Measurements from ENCODE around the gene ZNF536.

ZNF536 gene

DNA sequence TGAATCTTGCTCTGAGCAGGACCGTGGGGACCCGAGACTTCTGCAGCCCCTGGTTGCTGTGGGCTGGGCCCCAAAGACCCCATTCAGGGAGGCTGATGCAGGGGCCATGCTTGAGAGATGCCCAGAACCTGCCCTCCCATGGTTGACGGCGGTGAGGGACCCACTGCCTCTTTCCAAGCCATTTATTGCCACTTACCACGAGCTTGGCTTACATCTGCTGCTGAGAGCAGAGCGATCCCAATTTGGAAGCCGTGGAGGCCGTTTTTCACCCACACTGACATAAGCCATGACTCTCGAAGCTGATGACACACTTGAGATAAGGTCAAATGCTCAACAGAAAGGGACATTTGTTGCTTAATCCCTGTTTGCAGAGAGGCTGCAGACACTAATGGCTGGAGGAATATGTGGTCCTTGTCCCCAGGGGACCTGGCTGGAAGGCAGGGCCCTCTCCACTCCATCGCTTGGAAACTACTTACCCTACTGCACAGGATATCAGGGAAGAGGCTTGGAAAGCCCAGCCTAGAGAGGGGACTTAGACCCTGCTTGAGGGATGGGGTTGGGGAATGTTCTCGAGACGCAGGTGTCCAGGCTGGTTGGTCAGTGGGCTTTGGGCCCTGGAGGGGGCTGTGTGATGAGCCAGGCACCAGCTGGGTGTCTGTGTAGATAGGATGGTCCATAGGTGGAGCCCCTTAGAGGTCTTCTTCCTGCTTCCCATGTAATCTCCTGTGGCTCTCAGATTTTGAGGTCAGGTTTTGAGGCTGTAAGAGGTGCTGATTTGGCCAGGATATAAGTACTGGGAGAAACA, 15.3 kb downstream of the ZNF536 start:
- H3K27me3 ChIP-seq (ENCODE audit: control insufficient read depth in 1 of 2, insufficient read depth in 1 of 2, low read length in 2 of 2), result no peaks in the 10 kb centered on the region
- no peak overlapping the region for H3K9ac ChIP-seq (ENCODE audit: low read length)
- H3K14ac ChIP-seq (ENCODE audit: low read length in 2 of 2), result no peak overlapping the region
- no peak overlapping the region for H3K4me2 ChIP-seq (ENCODE audit: low read length, poor library complexity, severe bottlenecking)
- no peak overlapping the region for H3K18ac ChIP-seq (ENCODE audit: low read depth in 1 of 2, low read length in 2 of 2)
- H2BK12ac ChIP-seq (ENCODE audit: low read length in 2 of 2), result no peak overlapping the region
- no peaks in the 10 kb centered on the region for H3K36me3 ChIP-seq (ENCODE audit: control insufficient read depth in 1 of 2, insufficient read depth in 2 of 2, low read depth in 1 of 2, low read length in 2 of 2)
- H2AK5ac ChIP-seq (ENCODE audit: low read length, severe bottlenecking), result no peak overlapping the region
- no peak overlapping the region for H2BK5ac ChIP-seq (ENCODE audit: low read depth, low read length, poor library complexity, severe bottlenecking)
- 40% methylated on average over 11 of the region's 12 CpGs for WGBS
- no peak overlapping the region for H4K8ac ChIP-seq (ENCODE audit: low read length)
- no peak overlapping the region for H3K4me3 ChIP-seq (ENCODE audit: insufficient read depth in 1 of 2, low read depth in 1 of 2, low read length in 2 of 2)
- H3K23ac ChIP-seq (ENCODE audit: low read length in 2 of 2), result no peak overlapping the region
- DNase-seq, result no peak
- H3K4ac ChIP-seq (ENCODE audit: low read depth in 1 of 2, low read length in 2 of 2), result no peak overlapping the region
- no peak overlapping the region for H4K91ac ChIP-seq (ENCODE audit: low read length)
- no peak overlapping the region for H2BK15ac ChIP-seq (ENCODE audit: low read depth, poor library complexity, severe bottlenecking)
- no peak overlapping the region for H2BK120ac ChIP-seq (ENCODE audit: low read depth, low read length)
- H3K79me1 ChIP-seq (replicated peaks; ENCODE audit: low read length, poor library complexity, severe bottlenecking), result no peaks in the 10 kb centered on the region
- no peaks in the 10 kb centered on the region for H3K4me1 ChIP-seq (ENCODE audit: control insufficient read depth, insufficient read depth, low read depth, low read length)
- H3K27ac ChIP-seq (ENCODE audit: low read length, poor library complexity, severe bottlenecking), result no peak overlapping the region
- no peaks in the 10 kb centered on the region for H3K9me3 ChIP-seq (ENCODE audit: control insufficient read depth, low read length)
- no peak overlapping the region for H2AFZ ChIP-seq (ENCODE audit: low read depth, low read length)

DNA sequence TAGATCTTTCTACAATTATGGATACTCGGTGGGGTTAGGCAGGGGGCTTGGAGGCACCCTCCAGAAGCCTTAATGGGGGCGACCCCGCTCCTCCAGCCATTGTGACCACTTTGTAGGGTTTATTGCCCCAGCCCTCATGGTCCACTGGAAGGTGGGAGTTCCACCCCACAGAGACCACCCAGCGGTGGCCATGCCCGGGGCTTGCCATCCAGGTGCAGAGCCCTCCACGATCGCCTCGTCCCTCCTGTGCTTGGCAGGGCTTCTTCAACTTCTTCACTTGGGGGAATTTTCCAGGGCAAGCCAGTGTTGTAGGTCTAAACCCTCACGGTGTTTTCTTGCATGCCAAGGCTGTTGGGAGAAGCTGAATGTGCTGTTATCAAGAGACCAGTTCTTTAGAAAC, 16.1 kb downstream of the ZNF536 start:
- H3K79me1 ChIP-seq (replicated peaks; ENCODE audit: low read length, poor library complexity, severe bottlenecking), result no peaks in the 10 kb centered on the region
- H3K4ac ChIP-seq (ENCODE audit: low read depth in 1 of 2, low read length in 2 of 2), result no peak overlapping the region
- no peak overlapping the region for H4K91ac ChIP-seq (ENCODE audit: low read length)
- H3K4me1 ChIP-seq (ENCODE audit: control insufficient read depth, insufficient read depth, low read depth, low read length), result no peaks in the 10 kb centered on the region
- no peaks in the 10 kb centered on the region for H3K36me3 ChIP-seq (ENCODE audit: control insufficient read depth in 1 of 2, insufficient read depth in 2 of 2, low read depth in 1 of 2, low read length in 2 of 2)
- H4K8ac ChIP-seq (ENCODE audit: low read length), result no peak overlapping the region
- DNase-seq, result no peak
- no peaks in the 10 kb centered on the region for H3K27me3 ChIP-seq (ENCODE audit: control insufficient read depth in 1 of 2, insufficient read depth in 1 of 2, low read length in 2 of 2)
- H3K9ac ChIP-seq (ENCODE audit: low read length), result no peak overlapping the region
- no peak overlapping the region for H2BK5ac ChIP-seq (ENCODE audit: low read depth, low read length, poor library complexity, severe bottlenecking)
- H3K4me3 ChIP-seq (ENCODE audit: insufficient read depth in 1 of 2, low read depth in 1 of 2, low read length in 2 of 2), result no peak overlapping the region
- no peak overlapping the region for H3K27ac ChIP-seq (ENCODE audit: low read length, poor library complexity, severe bottlenecking)
- no peak overlapping the region for H2AK5ac ChIP-seq (ENCODE audit: low read length, severe bottlenecking)
- H3K14ac ChIP-seq (ENCODE audit: low read length in 2 of 2), result no peak overlapping the region
- no peak overlapping the region for H3K18ac ChIP-seq (ENCODE audit: low read depth in 1 of 2, low read length in 2 of 2)
- H2BK120ac ChIP-seq (ENCODE audit: low read depth, low read length), result no peak overlapping the region
- no peak overlapping the region for H2BK15ac ChIP-seq (ENCODE audit: low read depth, poor library complexity, severe bottlenecking)
- no peak overlapping the region for H2BK12ac ChIP-seq (ENCODE audit: low read length in 2 of 2)
- H3K4me2 ChIP-seq (ENCODE audit: low read length, poor library complexity, severe bottlenecking), result no peak overlapping the region
- no peak overlapping the region for H2AFZ ChIP-seq (ENCODE audit: low read depth, low read length)
- H3K9me3 ChIP-seq (ENCODE audit: control insufficient read depth, low read length), result no peaks in the 10 kb centered on the region
- no peak overlapping the region for H3K23ac ChIP-seq (ENCODE audit: low read length in 2 of 2)
- WGBS, result 76% methylated on average over 9 of the region's 9 CpGs

GRCh38 chr19:30388819-30389218, 16.6 kb downstream of the ZNF536 start:
- H4K8ac ChIP-seq (ENCODE audit: low read length), result no peak overlapping the region
- H2AFZ ChIP-seq (ENCODE audit: low read depth, low read length), result no peak overlapping the region
- H2BK12ac ChIP-seq (ENCODE audit: low read length in 2 of 2), result no peak overlapping the region
- H3K4ac ChIP-seq (ENCODE audit: low read depth in 1 of 2, low read length in 2 of 2), result no peak overlapping the region
- H3K4me3 ChIP-seq (ENCODE audit: insufficient read depth in 1 of 2, low read depth in 1 of 2, low read length in 2 of 2), result no peak overlapping the region
- H3K9me3 ChIP-seq (ENCODE audit: control insufficient read depth, low read length), result no peaks in the 10 kb centered on the region
- no peak overlapping the region for H2BK120ac ChIP-seq (ENCODE audit: low read depth, low read length)
- H3K23ac ChIP-seq (ENCODE audit: low read length in 2 of 2), result no peak overlapping the region
- no peak overlapping the region for H3K14ac ChIP-seq (ENCODE audit: low read length in 2 of 2)
- no peak overlapping the region for H2AK5ac ChIP-seq (ENCODE audit: low read length, severe bottlenecking)
- H3K27me3 ChIP-seq (ENCODE audit: control insufficient read depth in 1 of 2, insufficient read depth in 1 of 2, low read length in 2 of 2), result no peaks in the 10 kb centered on the region
- DNase-seq, result no peak
- H2BK15ac ChIP-seq (ENCODE audit: low read depth, poor library complexity, severe bottlenecking), result no peak overlapping the region
- H3K27ac ChIP-seq (ENCODE audit: low read length, poor library complexity, severe bottlenecking), result no peak overlapping the region
- H3K4me1 ChIP-seq (ENCODE audit: control insufficient read depth, insufficient read depth, low read depth, low read length), result no peaks in the 10 kb centered on the region
- no peaks in the 10 kb centered on the region for H3K79me1 ChIP-seq (replicated peaks; ENCODE audit: low read length, poor library complexity, severe bottlenecking)
- H2BK5ac ChIP-seq (ENCODE audit: low read depth, low read length, poor library complexity, severe bottlenecking), result no peak overlapping the region
- H3K36me3 ChIP-seq (ENCODE audit: control insufficient read depth in 1 of 2, insufficient read depth in 2 of 2, low read depth in 1 of 2, low read length in 2 of 2), result no peaks in the 10 kb centered on the region
- no peak overlapping the region for H3K18ac ChIP-seq (ENCODE audit: low read depth in 1 of 2, low read length in 2 of 2)
- H3K9ac ChIP-seq (ENCODE audit: low read length), result no peak overlapping the region
- H4K91ac ChIP-seq (ENCODE audit: low read length), result no peak overlapping the region
- 77% methylated on average over 5 of the region's 5 CpGs for WGBS
- H3K4me2 ChIP-seq (ENCODE audit: low read length, poor library complexity, severe bottlenecking), result no peak overlapping the region

DNA sequence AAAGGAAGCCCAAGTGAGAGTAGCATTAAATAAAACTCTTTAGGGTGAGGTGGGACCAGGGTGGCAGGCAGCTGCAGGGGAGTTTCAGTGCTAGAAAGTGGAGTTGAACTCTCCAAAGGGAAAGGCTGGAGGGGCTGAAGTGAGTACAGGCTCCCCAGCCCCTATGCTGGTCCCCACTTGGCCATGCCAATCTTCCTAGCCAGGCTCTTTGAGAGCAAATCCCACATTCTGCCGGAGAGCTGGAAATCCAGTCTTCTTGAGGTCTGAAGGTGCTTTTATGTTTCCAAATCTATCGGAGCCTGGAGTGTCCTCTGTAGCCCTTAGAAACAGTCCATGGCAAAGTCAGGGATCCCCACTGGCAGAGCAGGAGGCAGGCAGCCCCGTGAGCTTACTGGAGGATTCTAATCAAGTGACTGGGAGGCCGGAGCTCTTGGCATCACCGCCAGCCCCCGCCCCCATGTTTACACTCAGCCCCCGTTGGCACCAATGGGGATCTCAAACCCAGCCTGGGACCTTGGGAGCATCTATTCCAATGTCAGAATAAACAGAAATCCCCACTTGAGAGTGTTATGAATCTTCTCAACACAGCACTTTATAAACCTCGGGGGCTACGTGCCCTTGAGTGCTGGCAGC, 18.3 kb downstream of the ZNF536 start:
- H3K4me2 ChIP-seq (ENCODE audit: low read length, poor library complexity, severe bottlenecking), result no peak overlapping the region
- no peak overlapping the region for H4K91ac ChIP-seq (ENCODE audit: low read length)
- H3K18ac ChIP-seq (ENCODE audit: low read depth in 1 of 2, low read length in 2 of 2), result no peak overlapping the region
- H3K14ac ChIP-seq (ENCODE audit: low read length in 2 of 2), result no peak overlapping the region
- no peaks in the 10 kb centered on the region for H3K9me3 ChIP-seq (ENCODE audit: control insufficient read depth, low read length)
- no peaks in the 10 kb centered on the region for H3K27me3 ChIP-seq (ENCODE audit: control insufficient read depth in 1 of 2, insufficient read depth in 1 of 2, low read length in 2 of 2)
- no peak overlapping the region for H3K27ac ChIP-seq (ENCODE audit: low read length, poor library complexity, severe bottlenecking)
- H2BK12ac ChIP-seq (ENCODE audit: low read length in 2 of 2), result no peak overlapping the region
- no peak overlapping the region for H2AFZ ChIP-seq (ENCODE audit: low read depth, low read length)
- H3K4me1 ChIP-seq (ENCODE audit: control insufficient read depth, insufficient read depth, low read depth, low read length), result no peaks in the 10 kb centered on the region
- WGBS, result 79% methylated on average over 9 of the region's 9 CpGs
- no peak overlapping the region for H2AK5ac ChIP-seq (ENCODE audit: low read length, severe bottlenecking)
- H3K36me3 ChIP-seq (ENCODE audit: control insufficient read depth in 1 of 2, insufficient read depth in 2 of 2, low read depth in 1 of 2, low read length in 2 of 2), result no peaks in the 10 kb centered on the region
- H3K9ac ChIP-seq (ENCODE audit: low read length), result no peak overlapping the region
- no peak overlapping the region for H2BK15ac ChIP-seq (ENCODE audit: low read depth, poor library complexity, severe bottlenecking)
- DNase-seq, result no peak
- H4K8ac ChIP-seq (ENCODE audit: low read length), result no peak overlapping the region
- no peak overlapping the region for H3K23ac ChIP-seq (ENCODE audit: low read length in 2 of 2)
- no peaks in the 10 kb centered on the region for H3K79me1 ChIP-seq (replicated peaks; ENCODE audit: low read length, poor library complexity, severe bottlenecking)
- no peak overlapping the region for H2BK5ac ChIP-seq (ENCODE audit: low read depth, low read length, poor library complexity, severe bottlenecking)
- no peak overlapping the region for H2BK120ac ChIP-seq (ENCODE audit: low read depth, low read length)
- no peak overlapping the region for H3K4me3 ChIP-seq (ENCODE audit: insufficient read depth in 1 of 2, low read depth in 1 of 2, low read length in 2 of 2)
- no peak overlapping the region for H3K4ac ChIP-seq (ENCODE audit: low read depth in 1 of 2, low read length in 2 of 2)

All from mesenchymal stem cell (in vitro differentiated cells and primary cell).